GM21723 (cell line): ENCODE measurements around the gene TWIST1.

Experiments
- ATAC-seq: cut with Tn5 transposase; IDR thresholded peaks from one replicate; pipeline ENCODE4 v1.9.1; 2021; ENCODE audit warnings: mild to moderate bottlenecking, moderate library complexity; ENCODE audit not compliant: unreplicated experiment

TWIST1 gene

GRCh38 chr7:19117091-19117869 lies at the start of gene TWIST1:
Gene TWIST1, minus strand, starts transcription at chr7:19117636. Its CDS starts 315 bp downstream, at chr7:19117321.
- ATAC-seq: no peak

- no peak for ATAC-seq
Measured at GRCh38 chr7:19161671-19162070, 44.2 kb upstream of the TWIST1 start.

- no peak for ATAC-seq
Measured at GRCh38 chr7:19146699-19147098, 29.3 kb upstream of the TWIST1 start.

- no peak for ATAC-seq
Measured at GRCh38 chr7:19145434-19146115, 28.1 kb upstream of the TWIST1 start.

GRCh38 chr7:19144661-19145433 lies 27.4 kb upstream of the TWIST1 start, which contains the start of gene FERD3L:
Gene FERD3L, minus strand, starts transcription at chr7:19145421. Its CDS starts 59 bp downstream, at chr7:19145362.
- no peak for ATAC-seq

- ATAC-seq: no peak
Measured at GRCh38 chr7:19143881-19144574, 26.6 kb upstream of the TWIST1 start.

- ATAC-seq: no peak
Measured at GRCh38 chr7:19139706-19140327, 22.4 kb upstream of the TWIST1 start.

GRCh38 chr7:19133886-19134285 lies 16.4 kb upstream of the TWIST1 start:
- no peak for ATAC-seq

GRCh38 chr7:19133390-19133789 lies 16.0 kb upstream of the TWIST1 start:
- no peak for ATAC-seq

- no peak for ATAC-seq
Measured at GRCh38 chr7:19128856-19129255, 11.4 kb upstream of the TWIST1 start.

- ATAC-seq: no peak
Measured at GRCh38 chr7:19121977-19122588, 4.6 kb upstream of the TWIST1 start.

- no peak for ATAC-seq
Measured at GRCh38 chr7:19119870-19120486, 2.5 kb upstream of the TWIST1 start.

- no peak for ATAC-seq
Measured at GRCh38 chr7:19119372-19119771, 1.9 kb upstream of the TWIST1 start.

GRCh38 chr7:19118636-19119371 lies 1.4 kb upstream of the TWIST1 start:
- no peak for ATAC-seq

GRCh38 chr7:19117870-19118608 lies 603 bp upstream of the TWIST1 start:
- ATAC-seq: no peak

GRCh38 chr7:19116121-19117090 lies 1.0 kb downstream of the TWIST1 start:
- no peak for ATAC-seq

GRCh38 chr7:19114551-19114855 lies 2.9 kb downstream of the TWIST1 start:
- ATAC-seq: no peak
